ENCODE data around the gene SCMH1.

SCMH1 gene

DNA sequence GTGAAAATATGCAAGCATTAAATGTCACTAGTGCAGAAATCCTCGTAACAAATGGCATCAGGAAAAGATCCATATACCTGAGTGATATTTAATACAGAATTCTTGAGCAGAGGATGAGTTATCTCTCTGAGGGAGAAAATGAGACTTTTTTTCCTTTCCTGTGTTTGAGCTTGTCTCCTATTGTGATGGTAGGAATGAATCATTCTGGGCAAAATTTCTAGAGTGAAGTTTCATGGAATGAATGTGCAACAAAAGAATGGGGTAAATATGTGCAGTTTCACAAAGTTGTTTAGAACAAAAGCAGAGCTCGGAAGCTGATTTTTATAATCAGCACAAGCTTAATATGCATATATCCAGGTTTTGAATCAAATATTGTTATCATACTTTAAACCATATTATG lies 258.0 kb downstream of the SCMH1 start:
- Histone ChIP-seq H3K9me3 (ENCODE audit: control insufficient read depth, insufficient read depth, low read depth, low read length) (no peaks in the 10 kb centered on the region), H3K4me1 (ENCODE audit: control insufficient read depth, insufficient read depth, low read length) (0 out of 2 replicates have a peak, but pooled peaks cover 4% of the 10 kb centered on the region), H3K36me3 (ENCODE audit: control insufficient read depth in 2 of 2, insufficient read depth in 1 of 2, low read length in 2 of 2) (peaks cover 14 to 81% of the 10 kb centered on the region in 2 experiments), H3K27ac (ENCODE audit: extremely low read depth, low read depth, low read length) (no peak overlapping the region), H3K4me3 (ENCODE audit: low read depth, low read length) (no peak overlapping the region)
- POLR2A ChIA-PET: no interaction called here
- CTCF ChIA-PET: interaction anchor here (0.7 to 4.0 kb wide), 3 partner anchors 11 to 610 kb away, joined by 3 to 16 read pairs (median 5); no protein-coding TSS in a partner anchor
- no peak for TF ChIP-seq ZNF561 (tag by site-specific recombination; IDR thresholded peaks at IDR 0.05; ENCODE audit: borderline replicate concordance)
- TF ChIP-seq ZNF335 (tag by site-specific recombination; conservative IDR thresholded peaks at IDR 0.05): no peak
- no peak for TF ChIP-seq ZNF394 (tag by site-specific recombination; IDR thresholded peaks at IDR 0.05; ENCODE audit: borderline replicate concordance)
- TF ChIP-seq, protein P1, sequence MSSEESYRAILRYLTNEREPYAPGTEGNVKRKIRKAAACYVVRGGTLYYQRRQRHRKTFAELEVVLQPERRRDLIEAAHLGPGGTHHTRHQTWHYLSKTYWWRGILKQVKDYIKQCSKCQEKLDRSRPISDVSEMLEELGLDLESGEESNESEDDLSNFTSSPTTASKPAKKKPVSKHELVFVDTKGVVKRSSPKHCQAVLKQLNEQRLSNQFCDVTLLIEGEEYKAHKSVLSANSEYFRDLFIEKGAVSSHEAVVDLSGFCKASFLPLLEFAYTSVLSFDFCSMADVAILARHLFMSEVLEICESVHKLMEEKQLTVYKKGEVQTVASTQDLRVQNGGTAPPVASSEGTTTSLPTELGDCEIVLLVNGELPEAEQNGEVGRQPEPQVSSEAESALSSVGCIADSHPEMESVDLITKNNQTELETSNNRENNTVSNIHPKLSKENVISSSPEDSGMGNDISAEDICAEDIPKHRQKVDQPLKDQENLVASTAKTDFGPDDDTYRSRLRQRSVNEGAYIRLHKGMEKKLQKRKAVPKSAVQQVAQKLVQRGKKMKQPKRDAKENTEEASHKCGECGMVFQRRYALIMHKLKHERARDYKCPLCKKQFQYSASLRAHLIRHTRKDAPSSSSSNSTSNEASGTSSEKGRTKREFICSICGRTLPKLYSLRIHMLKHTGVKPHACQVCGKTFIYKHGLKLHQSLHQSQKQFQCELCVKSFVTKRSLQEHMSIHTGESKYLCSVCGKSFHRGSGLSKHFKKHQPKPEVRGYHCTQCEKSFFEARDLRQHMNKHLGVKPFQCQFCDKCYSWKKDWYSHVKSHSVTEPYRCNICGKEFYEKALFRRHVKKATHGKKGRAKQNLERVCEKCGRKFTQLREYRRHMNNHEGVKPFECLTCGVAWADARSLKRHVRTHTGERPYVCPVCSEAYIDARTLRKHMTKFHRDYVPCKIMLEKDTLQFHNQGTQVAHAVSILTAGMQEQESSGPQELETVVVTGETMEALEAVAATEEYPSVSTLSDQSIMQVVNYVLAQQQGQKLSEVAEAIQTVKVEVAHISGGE (tag by site-specific recombination; conservative IDR thresholded peaks at IDR 0.05; ENCODE audit: low read depth): no peak
- no peak for TF ChIP-seq MEIS1 (CRISPR knock-in tag; IDR thresholded peaks at IDR 0.05; ENCODE audit: borderline replicate concordance)
- no peak for TF ChIP-seq ZNF610 (tag by site-specific recombination; IDR thresholded peaks at IDR 0.05; ENCODE audit: borderline replicate concordance)
- TF ChIP-seq OVOL3 (tag by site-specific recombination; IDR thresholded peaks at IDR 0.05): no peak
- no peak for TF ChIP-seq ZNF19 (tag by site-specific recombination; IDR thresholded peaks at IDR 0.05; ENCODE audit: low read depth)
- TF ChIP-seq ZNF76 (tag by site-specific recombination; IDR thresholded peaks at IDR 0.05; ENCODE audit: borderline replicate concordance, low read depth): no peak
- TF ChIP-seq ZNF654 (tag by site-specific recombination; IDR thresholded peaks at IDR 0.05; ENCODE audit: low read depth): no peak
- TF ChIP-seq, protein P2, sequence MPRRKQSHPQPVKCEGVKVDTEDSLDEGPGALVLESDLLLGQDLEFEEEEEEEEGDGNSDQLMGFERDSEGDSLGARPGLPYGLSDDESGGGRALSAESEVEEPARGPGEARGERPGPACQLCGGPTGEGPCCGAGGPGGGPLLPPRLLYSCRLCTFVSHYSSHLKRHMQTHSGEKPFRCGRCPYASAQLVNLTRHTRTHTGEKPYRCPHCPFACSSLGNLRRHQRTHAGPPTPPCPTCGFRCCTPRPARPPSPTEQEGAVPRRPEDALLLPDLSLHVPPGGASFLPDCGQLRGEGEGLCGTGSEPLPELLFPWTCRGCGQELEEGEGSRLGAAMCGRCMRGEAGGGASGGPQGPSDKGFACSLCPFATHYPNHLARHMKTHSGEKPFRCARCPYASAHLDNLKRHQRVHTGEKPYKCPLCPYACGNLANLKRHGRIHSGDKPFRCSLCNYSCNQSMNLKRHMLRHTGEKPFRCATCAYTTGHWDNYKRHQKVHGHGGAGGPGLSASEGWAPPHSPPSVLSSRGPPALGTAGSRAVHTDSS (tag by site-specific recombination; IDR thresholded peaks at IDR 0.05): no peak
- TF ChIP-seq ZNF121 (tag by site-specific recombination; IDR thresholded peaks at IDR 0.05): no peak
- TF ChIP-seq KLF9 (tag by site-specific recombination; IDR thresholded peaks at IDR 0.05; ENCODE audit: low read depth): no peak
- no peak for TF ChIP-seq GLIS2 (tag by site-specific recombination; IDR thresholded peaks at IDR 0.05)

DNA sequence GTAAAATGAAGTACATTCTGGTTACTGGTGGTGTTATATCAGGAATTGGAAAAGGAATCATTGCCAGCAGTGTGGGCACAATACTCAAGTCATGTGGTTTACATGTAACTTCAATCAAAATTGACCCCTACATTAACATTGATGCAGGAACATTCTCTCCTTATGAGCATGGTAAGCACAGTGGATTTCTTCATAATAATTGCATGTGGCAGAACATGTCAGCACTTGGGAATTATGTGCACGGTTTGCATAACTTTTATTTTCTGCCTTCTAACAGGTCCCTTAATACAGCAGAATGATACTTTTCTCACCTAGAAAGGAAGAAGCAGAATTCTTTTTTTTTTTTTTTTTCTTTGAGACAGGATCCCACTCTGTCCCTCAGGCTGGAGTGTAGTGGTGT lies 258.8 kb downstream of the SCMH1 start:
- Histone ChIP-seq H3K9me3 (ENCODE audit: control insufficient read depth, insufficient read depth, low read depth, low read length) (no peaks in the 10 kb centered on the region), H3K27ac (ENCODE audit: extremely low read depth, low read depth, low read length) (no peak overlapping the region), H3K4me3 (ENCODE audit: low read depth, low read length) (no peak overlapping the region), H3K4me1 (ENCODE audit: control insufficient read depth, insufficient read depth, low read length) (0 out of 2 replicates have a peak, but pooled peaks cover 4% of the 10 kb centered on the region), H3K36me3 (ENCODE audit: control insufficient read depth in 2 of 2, insufficient read depth in 1 of 2, low read length in 2 of 2) (peaks cover 14 to 73% of the 10 kb centered on the region in 2 experiments)
- TF ChIP-seq ZNF654 (tag by site-specific recombination; IDR thresholded peaks at IDR 0.05; ENCODE audit: low read depth): no peak
- TF ChIP-seq ZNF600 (tag by site-specific recombination; IDR thresholded peaks at IDR 0.05): 0 out of 2 replicates have a peak, but pooled peaks have one; percentile 13
- no peak for TF ChIP-seq GLI2 (tag by site-specific recombination; IDR thresholded peaks at IDR 0.05; ENCODE audit: borderline replicate concordance, low read depth)
- TF ChIP-seq ZFP69B (tag by site-specific recombination; IDR thresholded peaks at IDR 0.05): no peak
- TF ChIP-seq, protein P3, sequence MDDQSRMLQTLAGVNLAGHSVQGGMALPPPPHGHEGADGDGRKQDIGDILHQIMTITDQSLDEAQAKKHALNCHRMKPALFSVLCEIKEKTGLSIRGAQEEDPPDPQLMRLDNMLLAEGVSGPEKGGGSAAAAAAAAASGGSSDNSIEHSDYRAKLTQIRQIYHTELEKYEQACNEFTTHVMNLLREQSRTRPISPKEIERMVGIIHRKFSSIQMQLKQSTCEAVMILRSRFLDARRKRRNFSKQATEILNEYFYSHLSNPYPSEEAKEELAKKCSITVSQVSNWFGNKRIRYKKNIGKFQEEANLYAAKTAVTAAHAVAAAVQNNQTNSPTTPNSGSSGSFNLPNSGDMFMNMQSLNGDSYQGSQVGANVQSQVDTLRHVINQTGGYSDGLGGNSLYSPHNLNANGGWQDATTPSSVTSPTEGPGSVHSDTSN (CRISPR knock-in tag; IDR thresholded peaks at IDR 0.05): no peak
- ChIA-PET POLR2A (no interaction called here), CTCF (interaction anchor here (1.8 to 4.0 kb wide), 2 partner anchors 12 to 21 kb away, joined by 5 to 16 read pairs; no protein-coding TSS in a partner anchor)
